ENCODE measurements around the gene NSD1. TPM values are rescaled to one million over a fixed set of nuclear protein-coding genes. Genes with fewer than 3 reads are reported as not detected.

Gene NSD1
- total and polyA plus RNA-seq, 2 of the 8 experiments (the other 6 are each of a cell fraction or from before 2014, with no cell fraction given): 22.8 to 168 TPM

- TF ChIP-seq RFX5 (IDR thresholded peaks at IDR 0.05; ENCODE audit: borderline replicate concordance, low read depth, low read length) (no peak), YY1 (IDR thresholded peaks at IDR 0.05; ENCODE audit: low read depth, low read length) (no peak), CBX5 (IDR thresholded peaks at IDR 0.05; ENCODE audit: low read depth, low read length) (no peak), JUND (IDR thresholded peaks at IDR 0.05; ENCODE audit: low read length) (no peak), EZH2 (IDR thresholded peaks at IDR 0.05; ENCODE audit: low read depth, low read length, severe bottlenecking) (no peak), EGR1 (IDR thresholded peaks at IDR 0.05; ENCODE audit: borderline replicate concordance, low read depth, low read length) (peak; percentile 15; the same call in 1 of the 2 replicates), GABPA (IDR thresholded peaks at IDR 0.05; ENCODE audit: borderline replicate concordance, insufficient read depth, low read length) (no peak), POU5F1 (IDR thresholded peaks at IDR 0.05; ENCODE audit: low read depth, low read length) (no peak), TEAD4 (IDR thresholded peaks at IDR 0.05; ENCODE audit: low read depth, low read length) (no peak), HDAC6 (IDR thresholded peaks at IDR 0.05; ENCODE audit: low read depth, low read length) (no peak)
- TF ChIP-seq, protein P1, sequence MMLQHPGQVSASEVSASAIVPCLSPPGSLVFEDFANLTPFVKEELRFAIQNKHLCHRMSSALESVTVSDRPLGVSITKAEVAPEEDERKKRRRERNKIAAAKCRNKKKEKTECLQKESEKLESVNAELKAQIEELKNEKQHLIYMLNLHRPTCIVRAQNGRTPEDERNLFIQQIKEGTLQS (IDR thresholded peaks at IDR 0.05; ENCODE audit: insufficient read depth, low read depth, low read length): no peak
- TF ChIP-seq, protein P2, sequence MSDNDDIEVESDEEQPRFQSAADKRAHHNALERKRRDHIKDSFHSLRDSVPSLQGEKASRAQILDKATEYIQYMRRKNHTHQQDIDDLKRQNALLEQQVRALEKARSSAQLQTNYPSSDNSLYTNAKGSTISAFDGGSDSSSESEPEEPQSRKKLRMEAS (IDR thresholded peaks at IDR 0.05): peak; percentile 69
- TF ChIP-seq, protein P3, sequence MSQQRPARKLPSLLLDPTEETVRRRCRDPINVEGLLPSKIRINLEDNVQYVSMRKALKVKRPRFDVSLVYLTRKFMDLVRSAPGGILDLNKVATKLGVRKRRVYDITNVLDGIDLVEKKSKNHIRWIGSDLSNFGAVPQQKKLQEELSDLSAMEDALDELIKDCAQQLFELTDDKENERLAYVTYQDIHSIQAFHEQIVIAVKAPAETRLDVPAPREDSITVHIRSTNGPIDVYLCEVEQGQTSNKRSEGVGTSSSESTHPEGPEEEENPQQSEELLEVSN (IDR thresholded peaks at IDR 0.05): no peak
These were observed 46.7 kb upstream of the NSD1 start, which contains the start of gene FGFR4 (continued) for GRCh38 chr5:177086654-177087397.
